B cell (primary cell): ENCODE measurements around the gene SNX14. TPM values are rescaled to one million over a fixed set of nuclear protein-coding genes. Genes with fewer than 3 reads are reported as not detected.

Source experiments
- ATAC-seq: fragments of 200-7000 bp; cut with Tn5 transposase; one replicate; pipeline ENCODE4 v1.10.0; 2021; ENCODE audit warnings: low read depth, mild to moderate bottlenecking, moderate number of reproducible peaks, moderate library complexity
- CTCF ChIA-PET: fragments of 350-600 bp; sonication (Branson Sonifier 250); formaldehyde crosslinking; loops from one replicate; lab custom pipeline; 2021; ENCODE audit warnings: antibody characterized with exemption, inconsistent platforms; lab: Charles Lee
- POLR2A ChIA-PET: fragments of 350-600 bp; sonication (Branson Sonifier 250); formaldehyde crosslinking; loops from one replicate; lab custom pipeline; 2021; ENCODE audit warnings: antibody characterized with exemption; lab: Charles Lee
- DNase-seq: peaks from one replicate; pipeline ENCODE4 v3.0.0; 2013
- H2AFZ ChIP-seq: 2 replicates; pipeline ENCODE4 v1.6.1; 2012; ENCODE audit warnings: mild to moderate bottlenecking, low read depth, low read length; ENCODE audit not compliant: insufficient read depth, poor library complexity, severe bottlenecking
- H3K27ac ChIP-seq, 2 donors: 1 replicate in 1 of 2; 2 replicates in 1 of 2; pipeline ENCODE4 v1.5.1; 2012 to 2013; ENCODE audit warnings: low read length in 2 of 2, mild to moderate bottlenecking in 2 of 2, moderate library complexity in 1 of 2
- H3K27me3 ChIP-seq, 4 experiments: fragments of 200-600 bp in 1 of 4; sonication (generic) in 1 of 4; replicated peaks in 1 of 4; 1 replicate in 2 of 4; 2 replicates in 2 of 4; pipeline versions ENCODE4 v1.6.1 to v1.7.0; 2013 to 2016; ENCODE audit warnings: low read length in 3 of 4, mild to moderate bottlenecking in 2 of 4, mixed read lengths in 1 of 4, moderate library complexity in 1 of 4; ENCODE audit not compliant: insufficient read depth in 4 of 4, control insufficient read depth in 3 of 4; ENCODE audit errors: control extremely low read depth in 1 of 4
- H3K36me3 ChIP-seq, 2 experiments: replicated peaks in 1 of 2; 1 replicate in 1 of 2; 2 replicates in 1 of 2; pipeline versions ENCODE4 v1.6.1 to v1.7.1; 2013; ENCODE audit warnings: low read length in 1 of 2; ENCODE audit not compliant: insufficient read depth in 2 of 2, control insufficient read depth in 1 of 2; ENCODE audit errors: control extremely low read depth in 1 of 2, extremely low read depth in 1 of 2
- H3K4me1 ChIP-seq, 2 donors: fragments of 200-600 bp in 1 of 2; sonication (generic) in 1 of 2; 1 replicate in 1 of 2; 2 replicates in 1 of 2; pipeline versions ENCODE4 v1.5.1 to v1.6.1; 2013 to 2017; ENCODE audit warnings: low read length in 2 of 2; ENCODE audit not compliant: control insufficient read depth in 2 of 2, insufficient read depth in 2 of 2
- H3K4me2 ChIP-seq: replicated peaks from 2 replicates; pipeline ENCODE3; 2012; ENCODE audit warnings: mild to moderate bottlenecking, low read depth, low read length; ENCODE audit not compliant: poor library complexity, severe bottlenecking
- H3K4me3 ChIP-seq, 5 experiments: fragments of 200-600 bp in 1 of 5; sonication (generic) in 1 of 5; 1 replicate in 3 of 5; 2 replicates in 2 of 5; pipeline versions ENCODE4 v1.5.1 to v1.7.0; 2011 to 2016; ENCODE audit warnings: low read length in 4 of 5, mild to moderate bottlenecking in 4 of 5, low read depth in 2 of 5, control low read depth in 1 of 5, moderate library complexity in 1 of 5; ENCODE audit not compliant: insufficient read depth in 1 of 5; ENCODE audit errors: control extremely low read depth in 1 of 5, extremely low read depth in 1 of 5
- H3K79me2 ChIP-seq: fragments of 200-600 bp; sonication (generic); one replicate; pipeline ENCODE4 v1.6.0; 2016; ENCODE audit warnings: low read length; ENCODE audit not compliant: control insufficient read depth, insufficient read depth
- H3K9ac ChIP-seq: fragments of 200-600 bp; sonication (generic); 2 replicates; pipeline ENCODE4 v1.6.1; 2017; ENCODE audit warnings: mild to moderate bottlenecking, low read length, moderate library complexity
- H3K9me3 ChIP-seq, 3 donors: one replicate each; pipeline versions ENCODE4 v1.6.1 to v1.7.1; 2013; ENCODE audit warnings: low read length in 2 of 3; ENCODE audit not compliant: control insufficient read depth in 2 of 3, insufficient read depth in 1 of 3; ENCODE audit errors: control extremely low read depth in 1 of 3
- H4K20me1 ChIP-seq: 2 replicates; pipeline ENCODE4 v1.6.0; 2012; ENCODE audit warnings: mild to moderate bottlenecking, low read length; ENCODE audit not compliant: insufficient read depth, control insufficient read depth, poor library complexity, severe bottlenecking
- H3K27ac Mint-ChIP-seq: one replicate; pipeline ENCODE4 v1.8.0; 2021; ENCODE audit warnings: mixed read lengths
- H3K27me3 Mint-ChIP-seq: one replicate; pipeline ENCODE4 v1.8.0; 2021; ENCODE audit warnings: mixed read lengths
- H3K4me1 Mint-ChIP-seq: one replicate; pipeline ENCODE4 v1.8.0; 2021; ENCODE audit warnings: mixed read lengths
- H3K4me3 Mint-ChIP-seq: one replicate; pipeline ENCODE4 v1.8.0; 2021; ENCODE audit warnings: mixed read lengths
- H3K9me3 Mint-ChIP-seq: one replicate; pipeline ENCODE4 v1.8.0; 2022; ENCODE audit warnings: mixed read lengths; ENCODE audit not compliant: insufficient read depth
- EZH2 ChIP-seq: IDR thresholded peaks from 2 replicates; pipeline ENCODE4 v1.6.1; 2012; ENCODE audit warnings: borderline replicate concordance, low read depth, mild to moderate bottlenecking, moderate library complexity, low read length; ENCODE audit not compliant: insufficient read depth, poor library complexity, severe bottlenecking
- WGBS: methylation state at CpG from one replicate; pipeline ENCODE4 v1.1.5; 2013; ENCODE audit warnings: missing lambda C conversion rate; ENCODE audit not compliant: insufficient coverage; 5-methylcytosine and 5-hydroxymethylcytosine counted together
- intact Hi-C: fragments of 100-400 bp; cut with micrococcal nuclease; formaldehyde crosslinking; loops from one replicate; pipeline ENCODE4 v1.10.0; 2022
- polyA plus RNA-seq: library from polyadenylated mRNA; depleted of rRNA; stranded (reverse); fragments of >200 nt; gene quantifications from 2 replicates; pipeline ENCODE4 v1.2.3, GENCODE V29; 2012
- total RNA-seq, 2 donors: library from RNA; stranded (reverse); fragments of 120-200 nt in 1 of 2; gene quantifications; 1 replicate in 1 of 2; 2 replicates in 1 of 2; pipeline versions ENCODE4 v1.2.3 to v1.2.4, GENCODE V29; 2013 to 2022
- TF ChIP-seq, protein P1 (sequence below): fragments of 200-600 bp; IDR thresholded peaks from one replicate; pipeline ENCODE4 v1.8.0; 2022; ENCODE audit warnings: antibody characterized with exemption, mild to moderate bottlenecking

Gene SNX14
- total and polyA plus RNA-seq, 2 donors (not counting 1 experiment from before 2014, with no cell fraction given) = 36.9 to 80.0 TPM

DNA sequence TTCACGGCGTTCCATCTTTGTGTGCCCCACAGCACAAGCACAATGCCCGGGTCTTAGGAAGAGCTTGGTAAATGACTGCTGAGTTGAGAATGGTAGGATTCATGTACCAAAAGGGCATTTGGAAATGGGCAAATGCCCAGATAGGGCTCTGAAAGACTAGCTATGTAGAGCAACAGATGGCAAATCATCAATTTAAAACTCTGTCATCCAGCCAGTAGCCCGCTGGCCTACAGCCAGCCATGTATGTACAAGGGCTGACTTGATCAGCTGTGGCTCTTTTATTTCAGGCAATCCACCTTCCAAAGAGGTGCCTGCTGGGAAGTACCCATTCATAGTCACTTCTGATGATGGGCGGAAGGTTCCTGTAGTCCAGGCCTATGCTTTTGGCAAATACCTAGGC lies 108.7 kb downstream of the SNX14 start:
- Mint-ChIP-seq H3K9me3 (no peaks in the 10 kb centered on the region), H3K27me3 (no peaks in the 10 kb centered on the region), H3K27ac (no peak overlapping the region), H3K4me3 (no peak overlapping the region), H3K4me1 (peaks cover 15% of the 10 kb centered on the region)
- Histone ChIP-seq H3K4me2 (no peak overlapping the region), H4K20me1 (no peaks in the 10 kb centered on the region), H3K9ac (no peak overlapping the region), H3K9me3 (no peaks in the 10 kb centered on the region), H3K4me1 (peaks cover 3 to 4% of the 10 kb centered on the region in 2 donors), H3K4me3 (no peak overlapping the region), H3K27ac (no peak overlapping the region), H3K79me2 (no peaks in the 10 kb centered on the region), H3K36me3 (no peaks in the 10 kb centered on the region), H3K27me3 (no peaks in the 10 kb centered on the region), H2AFZ (no peak overlapping the region)
- ATAC-seq (no peak), DNase-seq (no peak)
- WGBS = 98% methylated on average over 5 of the region's 5 CpGs
- ChIA-PET POLR2A (no interaction called here), CTCF (interaction anchor here (1.4 to 14.3 kb wide), 5 partner anchors 10 to 138 kb away, joined by 4 to 224 read pairs (median 6); partner anchors contain the start of gene NT5E)
- TF ChIP-seq, protein P1, sequence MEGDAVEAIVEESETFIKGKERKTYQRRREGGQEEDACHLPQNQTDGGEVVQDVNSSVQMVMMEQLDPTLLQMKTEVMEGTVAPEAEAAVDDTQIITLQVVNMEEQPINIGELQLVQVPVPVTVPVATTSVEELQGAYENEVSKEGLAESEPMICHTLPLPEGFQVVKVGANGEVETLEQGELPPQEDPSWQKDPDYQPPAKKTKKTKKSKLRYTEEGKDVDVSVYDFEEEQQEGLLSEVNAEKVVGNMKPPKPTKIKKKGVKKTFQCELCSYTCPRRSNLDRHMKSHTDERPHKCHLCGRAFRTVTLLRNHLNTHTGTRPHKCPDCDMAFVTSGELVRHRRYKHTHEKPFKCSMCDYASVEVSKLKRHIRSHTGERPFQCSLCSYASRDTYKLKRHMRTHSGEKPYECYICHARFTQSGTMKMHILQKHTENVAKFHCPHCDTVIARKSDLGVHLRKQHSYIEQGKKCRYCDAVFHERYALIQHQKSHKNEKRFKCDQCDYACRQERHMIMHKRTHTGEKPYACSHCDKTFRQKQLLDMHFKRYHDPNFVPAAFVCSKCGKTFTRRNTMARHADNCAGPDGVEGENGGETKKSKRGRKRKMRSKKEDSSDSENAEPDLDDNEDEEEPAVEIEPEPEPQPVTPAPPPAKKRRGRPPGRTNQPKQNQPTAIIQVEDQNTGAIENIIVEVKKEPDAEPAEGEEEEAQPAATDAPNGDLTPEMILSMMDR = no peak
- TF ChIP-seq EZH2 = no peak
- intact Hi-C loops = loop anchor here (5.0 kb wide), 1 partner anchor 68 kb away; no protein-coding TSS in a partner anchor

DNA sequence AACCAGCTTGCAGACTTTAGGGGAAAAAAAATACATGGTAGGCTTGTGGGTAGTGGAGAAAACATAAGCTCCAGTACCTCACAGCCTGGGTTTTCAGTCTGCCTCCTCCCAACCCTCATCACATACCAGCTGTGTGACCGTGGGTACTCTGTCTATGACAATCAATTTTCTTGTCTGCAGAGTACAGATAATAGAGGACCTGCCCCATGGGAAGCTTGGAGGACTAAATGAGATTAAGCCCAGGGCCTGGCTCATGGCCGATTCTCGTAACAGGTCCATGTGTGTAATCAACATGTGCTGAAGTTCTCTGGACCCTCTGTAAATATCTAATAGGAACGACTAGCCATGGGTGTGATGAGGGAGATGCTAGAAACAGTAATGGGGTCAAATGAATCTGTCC lies 109.8 kb downstream of the SNX14 start:
- Mint-ChIP-seq H3K9me3 (no peaks in the 10 kb centered on the region), H3K27ac (no peak overlapping the region), H3K4me3 (no peak overlapping the region), H3K4me1 (peaks cover 15% of the 10 kb centered on the region), H3K27me3 (no peaks in the 10 kb centered on the region)
- Histone ChIP-seq H4K20me1 (no peaks in the 10 kb centered on the region), H3K4me2 (no peak overlapping the region), H3K4me1 (peaks cover 3 to 4% of the 10 kb centered on the region in 2 donors), H2AFZ (no peak overlapping the region), H3K9ac (no peak overlapping the region), H3K79me2 (no peaks in the 10 kb centered on the region), H3K4me3 (no peak overlapping the region), H3K27me3 (no peaks in the 10 kb centered on the region), H3K36me3 (no peaks in the 10 kb centered on the region), H3K27ac (no peak overlapping the region), H3K9me3 (no peaks in the 10 kb centered on the region)
- DNase-seq (no peak), ATAC-seq (no peak)
- POLR2A ChIA-PET = no interaction called here
- intact Hi-C loops = loop anchor here (1.0 to 5.0 kb wide), 4 partner anchors 34 to 129 kb away; partner anchors contain the start of gene NT5E
- WGBS = 93% methylated on average over 3 of the region's 4 CpGs
- TF ChIP-seq, protein P1 = no peak
- TF ChIP-seq EZH2 = no peak
- CTCF ChIA-PET = interaction anchor here (0.8 to 14.3 kb wide), 21 partner anchors 9 to 193 kb away, joined by 3 to 224 read pairs (median 6); partner anchors contain the start of gene NT5E
